Chondrocyte (in vitro differentiated cells): ENCODE measurements around the gene THUMPD2. TPM values are rescaled to one million over a fixed set of nuclear protein-coding genes. Genes with fewer than 3 reads are reported as not detected.
"Not testable (repeated sequence)": the region's sequence is repeated elsewhere in the genome, so short reads cannot be mapped to it uniquely, and the experiment has no call there.

Experiments
- DNase-seq: peaks from one replicate; pipeline ENCODE4 v3.0.0; 2021; ENCODE audit warnings: mixed read lengths, low spot score
- H3K27ac Mint-ChIP-seq: one replicate; pipeline ENCODE4 v1.8.0; 2021; ENCODE audit warnings: mild to moderate bottlenecking, moderate library complexity, mixed read lengths; ENCODE audit not compliant: unreplicated experiment
- H3K27me3 Mint-ChIP-seq: 2 replicates; pipeline ENCODE4 v1.8.0; 2021; ENCODE audit warnings: low read depth, mixed read lengths
- H3K36me3 Mint-ChIP-seq: 2 replicates; pipeline ENCODE4 v1.8.0; 2021; ENCODE audit warnings: low read depth, mixed read lengths
- H3K4me1 Mint-ChIP-seq: 2 replicates; pipeline ENCODE4 v1.8.0; 2021; ENCODE audit warnings: low read depth, mild to moderate bottlenecking, mixed read lengths
- H3K4me3 Mint-ChIP-seq: one replicate; pipeline ENCODE4 v1.8.0; 2021; ENCODE audit warnings: mild to moderate bottlenecking, moderate library complexity, mixed read lengths; ENCODE audit not compliant: unreplicated experiment
- H3K9me3 Mint-ChIP-seq: 2 replicates; pipeline ENCODE4 v1.8.0; 2021; ENCODE audit warnings: low read depth, mixed read lengths
- total RNA-seq: library from RNA; stranded (reverse); gene quantifications from 3 replicates; pipeline ENCODE4 v1.2.1, GENCODE V29; 2021
- TF ChIP-seq, protein P1 (sequence below): fragments of 200-600 bp; sonication (generic); IDR thresholded peaks from 2 replicates; pipeline ENCODE4 v1.5.0; 2021; ENCODE audit warnings: antibody characterized with exemption, mild to moderate bottlenecking, moderate library complexity

THUMPD2 gene
- total RNA-seq, 1 donor from 2014 or later = 8.2 TPM

DNA sequence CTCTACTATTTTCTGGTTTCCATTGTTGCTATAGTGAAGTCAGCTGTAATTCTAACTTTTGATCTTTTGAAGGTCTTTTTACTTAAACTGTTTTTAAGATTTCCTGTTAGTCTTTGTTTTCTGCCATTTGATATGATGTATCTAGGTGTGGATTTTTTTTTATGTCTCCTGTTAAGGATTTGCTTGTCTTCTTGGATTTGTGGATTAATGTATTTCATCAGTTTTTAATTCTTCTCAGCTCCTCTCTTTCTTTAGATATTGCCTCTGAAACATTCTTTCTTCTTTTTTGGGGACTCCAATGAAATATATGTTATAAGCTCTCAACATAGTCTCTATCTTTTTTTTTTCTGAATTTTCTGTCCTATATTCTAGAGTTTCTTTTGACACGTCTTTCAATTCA is 24.8 kb upstream of the THUMPD2 start:
- peaks cover 14% of the 10 kb centered on the region for H3K27me3 Mint-ChIP-seq
- TF ChIP-seq, protein P1, sequence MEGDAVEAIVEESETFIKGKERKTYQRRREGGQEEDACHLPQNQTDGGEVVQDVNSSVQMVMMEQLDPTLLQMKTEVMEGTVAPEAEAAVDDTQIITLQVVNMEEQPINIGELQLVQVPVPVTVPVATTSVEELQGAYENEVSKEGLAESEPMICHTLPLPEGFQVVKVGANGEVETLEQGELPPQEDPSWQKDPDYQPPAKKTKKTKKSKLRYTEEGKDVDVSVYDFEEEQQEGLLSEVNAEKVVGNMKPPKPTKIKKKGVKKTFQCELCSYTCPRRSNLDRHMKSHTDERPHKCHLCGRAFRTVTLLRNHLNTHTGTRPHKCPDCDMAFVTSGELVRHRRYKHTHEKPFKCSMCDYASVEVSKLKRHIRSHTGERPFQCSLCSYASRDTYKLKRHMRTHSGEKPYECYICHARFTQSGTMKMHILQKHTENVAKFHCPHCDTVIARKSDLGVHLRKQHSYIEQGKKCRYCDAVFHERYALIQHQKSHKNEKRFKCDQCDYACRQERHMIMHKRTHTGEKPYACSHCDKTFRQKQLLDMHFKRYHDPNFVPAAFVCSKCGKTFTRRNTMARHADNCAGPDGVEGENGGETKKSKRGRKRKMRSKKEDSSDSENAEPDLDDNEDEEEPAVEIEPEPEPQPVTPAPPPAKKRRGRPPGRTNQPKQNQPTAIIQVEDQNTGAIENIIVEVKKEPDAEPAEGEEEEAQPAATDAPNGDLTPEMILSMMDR = no peak
- DNase-seq = no peak

DNA sequence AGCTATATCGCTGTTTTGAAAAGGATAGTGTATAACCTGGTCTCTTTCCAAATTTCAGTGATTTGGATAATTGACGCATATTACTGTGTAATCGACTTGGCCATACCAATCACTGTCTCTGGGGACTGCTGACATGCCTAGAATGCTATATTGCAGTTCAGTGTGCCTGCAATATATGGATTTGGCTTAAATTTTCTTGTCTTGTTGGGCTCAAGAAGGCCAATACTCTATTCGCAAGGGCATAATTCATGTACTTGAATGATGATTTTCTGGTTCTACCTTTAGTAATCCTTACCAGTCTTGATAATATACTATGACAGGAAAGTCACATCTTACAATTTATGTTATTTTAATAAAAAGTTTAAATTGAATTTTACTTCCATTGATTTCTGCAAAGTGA is 21.7 kb upstream of the THUMPD2 start:
- H3K27me3 Mint-ChIP-seq = peaks cover 12% of the 10 kb centered on the region
- peaks cover 28% of the 10 kb centered on the region for H3K9me3 Mint-ChIP-seq
- DNase-seq = no peak
- H3K27ac Mint-ChIP-seq = no peak overlapping the region
- H3K36me3 Mint-ChIP-seq = peaks cover 17% of the 10 kb centered on the region
- H3K4me3 Mint-ChIP-seq = no peak overlapping the region
- no peaks in the 10 kb centered on the region for H3K4me1 Mint-ChIP-seq
- TF ChIP-seq, protein P1 = no peak

More for the DNA sequence above, 24.8 kb upstream of the THUMPD2 start:
- H3K9me3 Mint-ChIP-seq = peaks cover 31% of the 10 kb centered on the region
- H3K36me3 Mint-ChIP-seq = peaks cover 18% of the 10 kb centered on the region
- no peak overlapping the region for H3K27ac Mint-ChIP-seq
- H3K4me3 Mint-ChIP-seq = no peak overlapping the region
- no peaks in the 10 kb centered on the region for H3K4me1 Mint-ChIP-seq

DNA sequence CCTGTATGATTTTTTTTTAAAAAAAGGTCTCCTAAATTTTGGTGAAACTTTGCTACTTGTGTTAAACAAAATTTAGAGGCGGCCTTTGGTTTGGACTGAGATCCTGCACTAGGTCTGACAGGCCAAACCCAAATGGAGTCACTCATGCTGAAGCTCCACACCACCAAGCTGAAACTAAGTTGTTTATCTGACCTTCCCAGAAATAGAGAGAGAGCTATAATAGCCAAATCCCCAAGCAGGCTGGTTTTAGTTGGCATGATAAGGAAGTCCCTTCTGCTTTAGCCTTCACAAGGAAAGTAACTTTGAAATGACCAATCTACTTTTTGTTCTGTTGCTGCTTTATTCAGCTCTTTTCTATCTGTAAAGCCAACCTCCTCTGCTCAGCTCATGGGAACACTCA is 17.1 kb upstream of the THUMPD2 start:
- TF ChIP-seq, protein P1 = no peak
- Mint-ChIP-seq H3K27me3 (peaks cover 12% of the 10 kb centered on the region), H3K4me3 (no peak overlapping the region), H3K9me3 (peaks cover 8% of the 10 kb centered on the region), H3K36me3 (peaks cover 2% of the 10 kb centered on the region), H3K4me1 (no peaks in the 10 kb centered on the region), H3K27ac (no peak overlapping the region)
- no peak for DNase-seq

DNA sequence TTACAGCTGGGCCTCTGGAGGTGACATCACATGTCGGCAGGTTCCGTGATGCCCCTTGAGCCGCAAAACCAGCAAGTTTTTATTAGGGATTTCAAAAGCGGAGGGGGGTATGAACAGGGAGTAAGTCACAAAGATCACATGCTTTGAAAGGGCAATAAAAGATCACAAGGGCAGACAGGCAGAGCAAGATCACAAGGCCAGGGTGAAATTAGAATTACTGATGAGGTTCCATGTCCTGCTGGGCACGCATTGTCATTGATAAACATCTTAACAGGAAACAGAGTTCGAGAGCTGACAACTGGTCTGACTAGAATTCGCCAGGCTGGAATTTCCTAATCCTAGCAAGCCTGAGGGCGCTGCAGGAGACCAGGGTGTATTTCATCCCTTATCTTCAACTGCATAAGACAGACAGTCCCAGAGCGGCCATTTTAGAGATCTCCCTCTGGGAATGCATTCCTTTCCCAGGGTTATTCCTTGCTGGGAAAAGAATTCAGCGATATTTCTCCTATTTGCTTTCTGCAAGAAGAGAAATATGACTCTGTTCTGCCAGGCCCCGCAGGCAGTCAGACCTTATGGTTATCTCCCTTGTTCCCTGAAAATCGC is 11.3 kb upstream of the THUMPD2 start:
- H3K27me3 Mint-ChIP-seq, H3K27ac Mint-ChIP-seq, H3K4me1 Mint-ChIP-seq, DNase-seq, H3K36me3 Mint-ChIP-seq, H3K4me3 Mint-ChIP-seq: not testable (repeated sequence)
- peaks cover 11% of the 10 kb centered on the region for H3K9me3 Mint-ChIP-seq

DNA sequence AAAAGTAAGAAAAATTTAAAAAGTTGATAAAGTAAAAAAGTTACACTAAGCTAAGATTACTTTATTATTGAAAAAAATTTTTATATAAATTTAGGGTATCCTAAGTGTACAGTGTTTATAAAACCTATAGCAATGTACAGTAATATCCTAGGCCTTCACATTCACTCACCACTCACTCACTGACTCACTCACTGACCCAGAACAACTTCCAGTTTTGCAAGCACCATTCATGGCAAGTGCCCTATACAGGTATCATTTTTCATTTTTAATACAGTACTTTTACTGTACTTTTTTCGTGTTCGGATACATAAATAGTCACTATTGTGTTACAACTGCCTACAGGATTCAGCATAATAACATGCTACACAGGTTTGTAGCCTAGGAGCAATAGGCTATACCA is 8.9 kb upstream of the THUMPD2 start:
- no peaks in the 10 kb centered on the region for H3K27me3 Mint-ChIP-seq
- H3K27ac Mint-ChIP-seq = no peak overlapping the region
- H3K4me1 Mint-ChIP-seq = peaks cover 7% of the 10 kb centered on the region
- H3K4me3 Mint-ChIP-seq = no peak overlapping the region
- TF ChIP-seq, protein P1 = no peak
- peaks cover 11% of the 10 kb centered on the region for H3K9me3 Mint-ChIP-seq
- no peak for DNase-seq
- peaks cover 3% of the 10 kb centered on the region for H3K36me3 Mint-ChIP-seq
